Hepatocyte (in vitro differentiated cells): ENCODE measurements around the gene TMC1.

Experiments used
- CTCF ChIP-seq: fragments of 200-600 bp; sonication (generic); IDR thresholded peaks from 2 replicates; pipeline ENCODE4 v1.5.1; 2016; ENCODE audit warnings: antibody characterized with exemption, mild to moderate bottlenecking; ENCODE audit not compliant: poor library complexity
- EZH2 ChIP-seq: fragments of 200-600 bp; sonication (generic); IDR thresholded peaks from 2 replicates; pipeline ENCODE4 v1.6.1; 2016; ENCODE audit warnings: antibody characterized with exemption, mild to moderate bottlenecking, borderline replicate concordance

- TF ChIP-seq CTCF (no peak), EZH2 (no peak)
Measured at GRCh38 chr9:72552356-72552755, 30.9 kb downstream of the TMC1 start.
